Measurements from ENCODE around the gene VPS72.

GRCh38 chr1:151164732-151165280 is 25.2 kb downstream of the VPS72 start:
- TF ChIP-seq CTCF (optimal IDR thresholded peaks at IDR 0.05 in 1 of 3, IDR thresholded peaks at IDR 0.05 in 1 of 3, conservative IDR thresholded peaks at IDR 0.05 in 1 of 3; ENCODE audit: extremely low read depth in 1 of 3, insufficient read depth in 2 of 3, low read length in 3 of 3) (no peak), EZH2 (IDR thresholded peaks at IDR 0.05; ENCODE audit: low read length) (no peak)

Data from keratinocyte (primary cell).